IMR-90 (cell line): ENCODE data around the gene HCFC1.

ENCODE experiments used
- FOS ChIP-seq: fragments of 150-350 bp; IDR thresholded peaks from 2 replicates; pipeline ENCODE4 v1.6.1; 2016; ENCODE audit warnings: low read depth, low read length
- POLR2A ChIP-seq: IDR thresholded peaks from 2 replicates; pipeline ENCODE4 v1.6.1; 2012; ENCODE audit warnings: mild to moderate bottlenecking, low read depth, low read length
- SMC3 ChIP-seq: fragments of 150-350 bp; IDR thresholded peaks from 2 replicates; pipeline ENCODE4 v1.6.1; 2016; ENCODE audit warnings: low read depth, mild to moderate bottlenecking, antibody characterized with exemption, low read length, moderate library complexity
- TF ChIP-seq, protein P1 (sequence below): conservative IDR thresholded peaks from 2 replicates; pipeline ENCODE4 v1.5.1; 2012; ENCODE audit warnings: mild to moderate bottlenecking, low read depth, low read length, improper control_type of control experiment

DNA sequence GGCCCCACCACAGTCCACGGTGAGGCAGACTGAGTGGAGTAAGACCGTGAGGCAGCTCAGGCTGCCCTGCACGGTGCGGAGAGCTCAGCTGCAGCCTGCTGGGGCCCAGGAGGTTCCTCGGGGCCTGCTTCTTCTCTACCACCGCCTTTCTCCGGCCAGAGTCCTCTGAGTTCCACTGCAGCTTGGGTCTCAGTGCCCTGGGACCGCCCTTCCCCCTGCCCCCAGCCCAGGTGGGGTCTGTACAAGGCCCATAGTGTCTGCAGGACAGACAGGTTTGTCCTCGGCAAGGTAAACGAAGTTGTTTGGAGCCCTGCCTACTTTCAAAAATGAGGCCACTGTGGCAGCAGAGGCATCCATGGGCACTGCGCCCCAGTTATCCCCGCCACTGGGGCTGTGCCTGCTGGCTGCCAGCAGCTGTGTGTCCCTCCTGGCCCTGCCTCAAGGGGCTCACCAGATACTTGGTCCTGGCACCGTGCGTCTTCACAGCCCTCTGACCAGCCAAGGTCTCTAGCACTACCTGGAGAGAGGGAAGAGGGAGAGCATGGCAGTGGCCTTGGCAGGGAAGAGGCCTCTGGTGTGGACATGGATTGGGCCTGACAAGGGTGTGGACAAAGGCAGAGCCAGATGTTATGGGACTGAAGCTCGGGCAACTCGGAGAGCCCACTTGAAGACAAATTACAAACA lies 44.1 kb upstream of the HCFC1 start:
- TF ChIP-seq, protein P1, sequence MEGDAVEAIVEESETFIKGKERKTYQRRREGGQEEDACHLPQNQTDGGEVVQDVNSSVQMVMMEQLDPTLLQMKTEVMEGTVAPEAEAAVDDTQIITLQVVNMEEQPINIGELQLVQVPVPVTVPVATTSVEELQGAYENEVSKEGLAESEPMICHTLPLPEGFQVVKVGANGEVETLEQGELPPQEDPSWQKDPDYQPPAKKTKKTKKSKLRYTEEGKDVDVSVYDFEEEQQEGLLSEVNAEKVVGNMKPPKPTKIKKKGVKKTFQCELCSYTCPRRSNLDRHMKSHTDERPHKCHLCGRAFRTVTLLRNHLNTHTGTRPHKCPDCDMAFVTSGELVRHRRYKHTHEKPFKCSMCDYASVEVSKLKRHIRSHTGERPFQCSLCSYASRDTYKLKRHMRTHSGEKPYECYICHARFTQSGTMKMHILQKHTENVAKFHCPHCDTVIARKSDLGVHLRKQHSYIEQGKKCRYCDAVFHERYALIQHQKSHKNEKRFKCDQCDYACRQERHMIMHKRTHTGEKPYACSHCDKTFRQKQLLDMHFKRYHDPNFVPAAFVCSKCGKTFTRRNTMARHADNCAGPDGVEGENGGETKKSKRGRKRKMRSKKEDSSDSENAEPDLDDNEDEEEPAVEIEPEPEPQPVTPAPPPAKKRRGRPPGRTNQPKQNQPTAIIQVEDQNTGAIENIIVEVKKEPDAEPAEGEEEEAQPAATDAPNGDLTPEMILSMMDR: no peak
- TF ChIP-seq FOS (no peak), POLR2A (no peak), SMC3 (no peak)
